AG04450 (cell line): Measurements from ENCODE around the gene PLEKHA5. TPM values are rescaled to one million over a fixed set of nuclear protein-coding genes. Genes with fewer than 3 reads are reported as not detected.
A peak's percentile ranks its signal among the peaks of the same experiment; 100 is the strongest.

Experiments used
- CTCF ChIA-PET: fragments of 300-600, 350-600 bp; formaldehyde crosslinking; extraction: SDS; loops from one replicate; lab custom pipeline; 2022; ENCODE audit warnings: antibody characterized with exemption, inconsistent platforms; lab: Charles Lee
- POLR2A ChIA-PET: fragments of 350-600 bp; formaldehyde crosslinking; extraction: SDS; loops from one replicate; lab custom pipeline; 2021; ENCODE audit warnings: antibody characterized with exemption, inconsistent platforms; lab: Yijun Ruan, JAX
- DNase-seq: peaks from one replicate; pipeline ENCODE4 v3.0.0-alpha.2; 2011; ENCODE audit warnings: low read depth, low spot score
- H3K27ac ChIP-seq: one replicate; pipeline ENCODE4 v1.5.1; 2012; ENCODE audit warnings: low read depth, low read length, control low read depth
- H3K27me3 ChIP-seq: one replicate; pipeline ENCODE4 v1.6.0; 2012; ENCODE audit warnings: low read length; ENCODE audit not compliant: control insufficient read depth, insufficient read depth
- H3K4me3 ChIP-seq: 2 replicates; pipeline ENCODE4 v1.5.1; 2011; ENCODE audit warnings: mild to moderate bottlenecking, low read depth, low read length, control low read depth
- H3K9me3 ChIP-seq: 2 replicates; pipeline ENCODE4 v1.5.1; 2012; ENCODE audit warnings: low read length; ENCODE audit not compliant: control insufficient read depth, insufficient read depth
- polyA plus RNA-seq: library from polyadenylated mRNA; depleted of rRNA; stranded (reverse); fragments of >200 nt; gene quantifications from 2 replicates; pipeline ENCODE4 v1.2.3, GENCODE V29; 2011
- TF ChIP-seq, protein P1 (sequence below): IDR thresholded peaks from 2 replicates; pipeline ENCODE4 v1.5.1; 2011; ENCODE audit warnings: low read depth, low read length, control low read depth, inconsistent platforms

The PLEKHA5 gene
- polyA plus RNA-seq, 1 experiment: 23.5 TPM

DNA sequence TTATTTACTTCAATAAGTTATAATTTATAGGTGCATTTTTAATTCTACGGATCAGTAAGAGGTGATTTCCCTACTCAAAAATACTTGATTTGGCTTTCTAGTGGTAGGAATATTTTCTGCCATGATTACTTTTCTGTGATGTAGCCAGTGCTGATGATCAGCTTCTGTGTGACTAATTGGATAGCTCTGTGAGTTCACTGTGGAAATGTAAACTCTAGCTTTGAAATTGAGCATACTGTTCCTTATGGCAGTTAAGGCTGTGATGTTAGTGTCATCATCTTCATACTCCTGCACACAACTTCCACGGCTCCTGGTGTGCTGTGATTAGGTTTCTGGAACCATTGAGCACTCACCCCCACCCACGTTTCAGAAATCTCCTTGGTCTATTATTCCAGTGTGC is 48.2 kb downstream of the PLEKHA5 start:
- POLR2A ChIA-PET: interaction anchor here (0.6 kb wide), 1 partner anchor 45 kb away, joined by 9 read pairs; no protein-coding TSS in a partner anchor
- H3K9me3 ChIP-seq: no peaks in the 10 kb centered on the region

GRCh38 chr12:19179986-19180385 is 50.5 kb downstream of the PLEKHA5 start:
- no peak for DNase-seq
- Histone ChIP-seq H3K9me3 (no peaks in the 10 kb centered on the region), H3K27ac (no peak overlapping the region), H3K4me3 (no peak overlapping the region), H3K27me3 (no peaks in the 10 kb centered on the region)
- ChIA-PET POLR2A (no interaction called here), CTCF (interaction anchor here (0.7 kb wide), 1 partner anchor 237 kb away, joined by 3 read pairs; no protein-coding TSS in a partner anchor)
- TF ChIP-seq, protein P1, sequence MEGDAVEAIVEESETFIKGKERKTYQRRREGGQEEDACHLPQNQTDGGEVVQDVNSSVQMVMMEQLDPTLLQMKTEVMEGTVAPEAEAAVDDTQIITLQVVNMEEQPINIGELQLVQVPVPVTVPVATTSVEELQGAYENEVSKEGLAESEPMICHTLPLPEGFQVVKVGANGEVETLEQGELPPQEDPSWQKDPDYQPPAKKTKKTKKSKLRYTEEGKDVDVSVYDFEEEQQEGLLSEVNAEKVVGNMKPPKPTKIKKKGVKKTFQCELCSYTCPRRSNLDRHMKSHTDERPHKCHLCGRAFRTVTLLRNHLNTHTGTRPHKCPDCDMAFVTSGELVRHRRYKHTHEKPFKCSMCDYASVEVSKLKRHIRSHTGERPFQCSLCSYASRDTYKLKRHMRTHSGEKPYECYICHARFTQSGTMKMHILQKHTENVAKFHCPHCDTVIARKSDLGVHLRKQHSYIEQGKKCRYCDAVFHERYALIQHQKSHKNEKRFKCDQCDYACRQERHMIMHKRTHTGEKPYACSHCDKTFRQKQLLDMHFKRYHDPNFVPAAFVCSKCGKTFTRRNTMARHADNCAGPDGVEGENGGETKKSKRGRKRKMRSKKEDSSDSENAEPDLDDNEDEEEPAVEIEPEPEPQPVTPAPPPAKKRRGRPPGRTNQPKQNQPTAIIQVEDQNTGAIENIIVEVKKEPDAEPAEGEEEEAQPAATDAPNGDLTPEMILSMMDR: no peak

More for the DNA sequence above, 48.2 kb downstream of the PLEKHA5 start:
- CTCF ChIA-PET: interaction anchor here (1.2 kb wide), 1 partner anchor 9 kb away, joined by 6 read pairs; no protein-coding TSS in a partner anchor
- no peak overlapping the region for H3K4me3 ChIP-seq
- no peaks in the 10 kb centered on the region for H3K27me3 ChIP-seq
- no peak overlapping the region for H3K27ac ChIP-seq
- TF ChIP-seq, protein P1: no peak
- no peak for DNase-seq

GRCh38 chr12:19181666-19182426 is 52.3 kb downstream of the PLEKHA5 start:
- ChIA-PET CTCF (interaction anchor here (0.6 to 2.3 kb wide), 12 partner anchors 10 to 758 kb away, joined by 3 to 11 read pairs (median 4); partner anchors contain the start of gene AEBP2), POLR2A (interaction anchor here (0.5 kb wide), 1 partner anchor 429 kb away, joined by 3 read pairs; no protein-coding TSS in a partner anchor)
- no peaks in the 10 kb centered on the region for H3K9me3 ChIP-seq
- H3K4me3 ChIP-seq: no peak overlapping the region
- no peak for DNase-seq
- no peak overlapping the region for H3K27ac ChIP-seq
- no peaks in the 10 kb centered on the region for H3K27me3 ChIP-seq
- TF ChIP-seq, protein P1: 0 out of 2 replicates have a peak, but pooled peaks have one; percentile 27

DNA sequence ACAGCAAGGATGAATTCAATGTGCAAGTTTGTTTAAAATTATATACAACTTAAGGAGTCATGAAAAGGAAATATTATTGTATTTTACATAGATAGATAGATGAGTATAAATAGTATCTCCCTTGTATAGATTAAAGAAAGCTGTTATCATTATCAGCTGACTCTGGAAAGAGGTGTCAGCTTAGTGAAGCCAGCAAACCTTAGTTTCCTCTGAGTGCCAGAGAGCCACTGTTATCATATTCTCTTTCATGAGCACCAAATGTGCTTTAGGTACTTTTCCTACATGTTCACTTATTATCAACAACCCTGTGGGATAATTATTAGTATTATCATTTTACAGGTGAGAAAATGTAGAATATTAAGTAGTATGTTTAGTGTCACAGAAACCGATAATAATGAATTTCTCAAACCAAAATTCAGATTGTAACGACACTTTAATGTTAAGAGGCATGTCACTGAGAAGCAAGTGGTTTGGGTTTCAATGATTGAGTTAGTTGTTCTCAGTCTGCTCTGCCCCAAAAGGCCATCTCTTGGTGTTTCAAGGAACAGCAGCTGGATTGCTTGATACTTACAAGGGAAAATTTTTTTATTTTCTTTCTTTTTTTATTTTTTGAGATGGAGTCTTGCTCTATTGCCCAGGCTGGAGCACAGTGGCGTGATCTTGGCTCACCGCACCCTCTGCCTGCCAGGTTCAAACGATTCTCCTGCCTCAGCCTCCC is 53.7 kb downstream of the PLEKHA5 start:
- TF ChIP-seq, protein P1: peak; percentile 51
- CTCF ChIA-PET: interaction anchor here (0.7 to 2.3 kb wide), 10 partner anchors 8 to 933 kb away, joined by 3 to 11 read pairs (median 4); no protein-coding TSS in a partner anchor
- POLR2A ChIA-PET: interaction anchor here (0.9 kb wide), 1 partner anchor 118 kb away, joined by 3 read pairs; no protein-coding TSS in a partner anchor

More for the DNA sequence above, 53.7 kb downstream of the PLEKHA5 start:
- Histone ChIP-seq H3K27ac (no peak overlapping the region), H3K4me3 (no peak overlapping the region), H3K27me3 (no peaks in the 10 kb centered on the region), H3K9me3 (no peaks in the 10 kb centered on the region)
- no peak for DNase-seq
